Pancreas (tissue), 10 donors: ENCODE measurements around the gene APBA2. TPM values are rescaled to one million over a fixed set of nuclear protein-coding genes. Genes with fewer than 3 reads are reported as not detected.
A peak's percentile ranks its signal among the peaks of the same experiment; 100 is the strongest.
"Not testable (repeated sequence)": the region's sequence is repeated elsewhere in the genome, so short reads cannot be mapped to it uniquely, and the experiment has no call there.

ENCODE experiments used
- ATAC-seq, 4 donors: fragments of 200-7000 bp; cut with Tn5 transposase; one replicate each; pipeline versions ENCODE4 v1.8.0 to v1.9.1; 2020; ENCODE audit warnings: mild to moderate bottlenecking in 4 of 4, moderate library complexity in 4 of 4
- DNase-seq, 6 donors: peaks; one replicate each; pipeline ENCODE4 v3.0.0-alpha.2; 2020
- FAIRE-seq: peaks from 2 replicates; lab custom pipeline; 2012; peaks lifted over from hg19 to GRCh38; lab: Jason Lieb, UNC
- H3K27ac ChIP-seq, 4 donors: fragments of 200-600 bp; sonication (generic); 1 replicate in 3 of 4; 2 replicates in 1 of 4; pipeline versions ENCODE4 v1.5.0 to v1.8.0; 2020
- H3K27me3 ChIP-seq, 4 donors: fragments of 200-600 bp; one replicate each; pipeline ENCODE4 v1.8.0; 2021
- H3K36me3 ChIP-seq, 3 donors: fragments of 200-600 bp; sonication (generic) in 1 of 3; one replicate each; pipeline versions ENCODE4 v1.5.0 to v1.8.0; 2020 to 2021
- H3K4me1 ChIP-seq, 3 donors: fragments of 200-600 bp; one replicate each; pipeline ENCODE4 v1.8.0; 2021
- H3K4me3 ChIP-seq, 4 donors: fragments of 200-600 bp; sonication (generic) in 2 of 4; one replicate each; pipeline versions ENCODE4 v1.5.0 to v1.8.0; 2020 to 2021
- H3K9me3 ChIP-seq, 4 donors: fragments of 200-600 bp; one replicate each; pipeline ENCODE4 v1.8.0; 2021
- CTCF ChIP-seq, 4 donors: fragments of 200-600 bp; sonication (generic) in 3 of 4; IDR thresholded peaks; one replicate each; pipeline versions ENCODE4 v1.5.0 to v1.8.0; 2021; ENCODE audit warnings: antibody characterized with exemption in 4 of 4
- WGBS, 2 donors: extraction: QIAGEN DNeasy Blood & Tissue Kit; methylation state at CpG; one replicate each; pipeline ENCODE4 v1.1.7; 2013; 5-methylcytosine and 5-hydroxymethylcytosine counted together
- intact Hi-C, 3 donors: fragments of 100-400 bp; cut with DNase I; formaldehyde crosslinking; loops; one replicate each; pipeline versions ENCODE4 v1.11.1 to v1.14.2; 2022
- polyA plus RNA-seq, 2 donors: library from polyadenylated mRNA; stranded (reverse); fragments of 200-250 nt; gene quantifications; one replicate each; pipeline ENCODE4 v1.2.3, GENCODE V29; 2013
- total RNA-seq, 6 donors: library from RNA; stranded (reverse); fragmentation: NEBNext Ultra II Directional in 4 of 6; extraction: Animal tissue kit (Norgen Biotek cat#: 25700) in 4 of 6; gene quantifications; one replicate each; pipeline versions ENCODE4 v1.2.1 to v1.2.4, GENCODE V29; 2021 to 2023
- donor health status: healthy with polysubstance abuse.
- donor health status: DM: no; HTN: no; CAD: no; lungs with moderate emphysema.
- donor health status: DM: no; HTN: no; CAD: no.
- donor health status: control.
- donor health status: control.
- donor health status: Bipolar disorder and iron deficiency.
- donor health status: DM: yes; HTN: yes; CAD: no.
- donor health status: DM: no; HTN: no; CAD: no.
- donor health status: DM: no; HTN: no; CAD: no.
- donor health status: DM: yes; HTN: yes; CAD: no.

APBA2 gene
- total and polyA plus RNA-seq, 8 donors: 3.9 to 10.3 (median 6.7) TPM

- TF ChIP-seq CTCF (IDR thresholded peaks at IDR 0.05): peak; percentile 18 to 52 (median 34)
- ATAC-seq: peak in 3 of 4 donors; percentile 34 to 59 (median 45)
- FAIRE-seq, H3K27me3 ChIP-seq, H3K9me3 ChIP-seq, intact Hi-C loops, H3K4me3 ChIP-seq, H3K4me1 ChIP-seq, H3K36me3 ChIP-seq, H3K27ac ChIP-seq: not testable (repeated sequence)
- WGBS, 2 donors: 81 to 82% methylated on average over 10 of the region's 10 CpGs
- DNase-seq: peak in 3 of 6 donors; percentile 38 to 80 (median 48)
Measured at GRCh38 chr15:29102173-29102794, 216.5 kb downstream of the APBA2 start.

- peak in 2 of 6 donors; percentile 59 to 82 for DNase-seq
- WGBS, 2 donors: 69 to 71% methylated on average over 46 to 51 of the region's 51 CpGs
- no peaks in the 10 kb centered on the region for H3K4me1 ChIP-seq
- FAIRE-seq: no peak
- no peaks in the 10 kb centered on the region for H3K36me3 ChIP-seq
- H3K9me3 ChIP-seq: no peaks in the 10 kb centered on the region
- H3K4me3 ChIP-seq: peak overlapping the region in 1 of 4 donors; percentile 8
- peak; percentile 17 to 51 (median 37) for ATAC-seq
- intact Hi-C loops: no loop called here
- no peaks in the 10 kb centered on the region for H3K27me3 ChIP-seq
- H3K27ac ChIP-seq: no peak overlapping the region
- TF ChIP-seq CTCF (IDR thresholded peaks at IDR 0.05): no peak
Measured at GRCh38 chr15:29102911-29103823, 217.4 kb downstream of the APBA2 start.

GRCh38 chr15:29103824-29104565 is 218.2 kb downstream of the APBA2 start:
- Histone ChIP-seq H3K4me1 (no peaks in the 10 kb centered on the region), H3K27ac (no peak overlapping the region), H3K36me3 (no peaks in the 10 kb centered on the region), H3K9me3 (no peaks in the 10 kb centered on the region), H3K4me3 (peak overlapping the region in 1 of 4 donors; percentile 8), H3K27me3 (no peaks in the 10 kb centered on the region)
- FAIRE-seq (no peak), DNase-seq (peak in 5 of 6 donors; percentile 38 to 86 (median 48)), ATAC-seq (peak; percentile 64 to 87 (median 84))
- peak in 3 of 4 donors; percentile 56 to 63 (median 59) for TF ChIP-seq CTCF (IDR thresholded peaks at IDR 0.05)
- WGBS, 2 donors: 45 to 55% methylated on average over 45 to 47 of the region's 47 CpGs
- intact Hi-C loops: no loop called here

- DNase-seq (no peak), ATAC-seq (no peak), FAIRE-seq (no peak)
- Histone ChIP-seq H3K27me3 (no peaks in the 10 kb centered on the region), H3K27ac (no peak overlapping the region), H3K4me3 (no peak overlapping the region), H3K36me3 (no peaks in the 10 kb centered on the region), H3K4me1 (no peaks in the 10 kb centered on the region), H3K9me3 (no peaks in the 10 kb centered on the region)
- 92 to 93% methylated on average over 6 of the region's 6 CpGs for WGBS, 2 donors
- intact Hi-C loops: no loop called here
- no peak for TF ChIP-seq CTCF (IDR thresholded peaks at IDR 0.05)
Measured at GRCh38 chr15:29104566-29104880, 218.7 kb downstream of the APBA2 start.
